Upper lobe of right lung (tissue), 1 donor: Measurements from ENCODE around the gene CELF4. TPM values are rescaled to one million over a fixed set of nuclear protein-coding genes. Genes with fewer than 3 reads are reported as not detected.

ENCODE experiments used
- ATAC-seq: fragments of 200-7000 bp; cut with Tn5 transposase; one replicate; pipeline ENCODE4 v1.9.1; 2020; ENCODE audit warnings: mild to moderate bottlenecking, moderate library complexity
- DNase-seq: peaks from one replicate; pipeline ENCODE4 v3.0.0-alpha.2; 2020
- H3K27ac ChIP-seq: fragments of 200-600 bp; one replicate; pipeline ENCODE4 v1.8.0; 2022
- H3K27me3 ChIP-seq: fragments of 200-600 bp; one replicate; pipeline ENCODE4 v1.8.0; 2022; ENCODE audit warnings: mild to moderate bottlenecking
- H3K36me3 ChIP-seq: fragments of 200-600 bp; one replicate; pipeline ENCODE4 v1.8.0; 2022
- H3K4me1 ChIP-seq: fragments of 200-600 bp; one replicate; pipeline ENCODE4 v1.8.0; 2022
- H3K4me3 ChIP-seq: fragments of 200-600 bp; one replicate; pipeline ENCODE4 v1.8.0; 2022; ENCODE audit warnings: mild to moderate bottlenecking
- H3K9me3 ChIP-seq: fragments of 200-600 bp; one replicate; pipeline ENCODE4 v1.8.0; 2022
- CTCF ChIP-seq: fragments of 200-600 bp; IDR thresholded peaks from one replicate; pipeline ENCODE4 v1.8.0; 2022; ENCODE audit warnings: antibody characterized with exemption
- intact Hi-C: fragments of 100-400 bp; cut with DNase I; formaldehyde crosslinking; loops from one replicate; pipeline ENCODE4 v1.11.0; 2022
- total RNA-seq: library from RNA; stranded (reverse); fragmentation: NEBNext Ultra II Directional; extraction: Animal tissue kit (Norgen Biotek cat#: 25700); gene quantifications from one replicate; pipeline ENCODE4 v1.2.1, GENCODE V29; 2021
- donor health status: DM: no; HTN: yes; CAD: no; lungs with severe emphysema.

CELF4 gene
- total RNA-seq, 1 donor from 2014 or later: 1.2 TPM

- H3K9me3 ChIP-seq: no peaks in the 10 kb centered on the region
- no peaks in the 10 kb centered on the region for H3K36me3 ChIP-seq
- DNase-seq (no peak), ATAC-seq (peak; percentile 35)
- intact Hi-C loops: no loop called here
- H3K4me1 ChIP-seq: no peaks in the 10 kb centered on the region
- H3K27me3 ChIP-seq: no peaks in the 10 kb centered on the region
- no peak for TF ChIP-seq CTCF
- H3K4me3 ChIP-seq: no peak overlapping the region
- H3K27ac ChIP-seq: no peak overlapping the region
Observed at GRCh38 chr18:37588289-37588688, 22.7 kb upstream of the CELF4 start.

- Histone ChIP-seq H3K4me3 (no peak overlapping the region), H3K4me1 (no peaks in the 10 kb centered on the region), H3K9me3 (no peaks in the 10 kb centered on the region), H3K36me3 (no peaks in the 10 kb centered on the region), H3K27ac (no peak overlapping the region), H3K27me3 (no peaks in the 10 kb centered on the region)
- DNase-seq (no peak), ATAC-seq (no peak)
- intact Hi-C loops: no loop called here
- no peak for TF ChIP-seq CTCF
Observed at GRCh38 chr18:37586656-37587225, 21.1 kb upstream of the CELF4 start.

GRCh38 chr18:37584952-37585695 is 19.5 kb upstream of the CELF4 start:
- no peak for TF ChIP-seq CTCF
- intact Hi-C loops: no loop called here
- ATAC-seq (no peak), DNase-seq (no peak)
- H3K4me1 ChIP-seq: no peaks in the 10 kb centered on the region
- no peak overlapping the region for H3K4me3 ChIP-seq
- no peaks in the 10 kb centered on the region for H3K9me3 ChIP-seq
- H3K36me3 ChIP-seq: no peaks in the 10 kb centered on the region
- no peaks in the 10 kb centered on the region for H3K27me3 ChIP-seq
- no peak overlapping the region for H3K27ac ChIP-seq

- DNase-seq (no peak), ATAC-seq (no peak)
- Histone ChIP-seq H3K27ac (no peak overlapping the region), H3K27me3 (no peaks in the 10 kb centered on the region), H3K36me3 (no peaks in the 10 kb centered on the region), H3K4me3 (no peak overlapping the region), H3K9me3 (no peaks in the 10 kb centered on the region), H3K4me1 (no peaks in the 10 kb centered on the region)
- intact Hi-C loops: no loop called here
- no peak for TF ChIP-seq CTCF
Observed at GRCh38 chr18:37584217-37584616, 18.6 kb upstream of the CELF4 start.

- TF ChIP-seq CTCF: no peak
- Histone ChIP-seq H3K4me1 (no peaks in the 10 kb centered on the region), H3K9me3 (no peaks in the 10 kb centered on the region), H3K4me3 (no peak overlapping the region), H3K27me3 (no peaks in the 10 kb centered on the region), H3K36me3 (no peaks in the 10 kb centered on the region), H3K27ac (no peak overlapping the region)
- no peak for ATAC-seq
- intact Hi-C loops: no loop called here
- no peak for DNase-seq
Observed at GRCh38 chr18:37582261-37582660, 16.7 kb upstream of the CELF4 start.
